ENCODE results near the gene CRYBB1.
A peak's percentile ranks its signal among the peaks of the same experiment; 100 is the strongest.

Gene CRYBB1

GRCh38 chr22:26617271-26618199 lies at the start of gene CRYBB1:
Gene CRYBB1, minus strand, starts transcription at chr22:26618027. Its CDS starts 1,708 bp downstream, at chr22:26616319.
- no peak for DNase-seq

- peak; percentile 12 for DNase-seq
These were observed 49.3 kb upstream of the CRYBB1 start for GRCh38 chr22:26667140-26667539.

- DNase-seq: no peak
These were observed 48.0 kb upstream of the CRYBB1 start for GRCh38 chr22:26665813-26666231.

GRCh38 chr22:26663374-26663923 lies 45.6 kb upstream of the CRYBB1 start:
- no peak for DNase-seq

- DNase-seq: no peak
These were observed 44.3 kb upstream of the CRYBB1 start for GRCh38 chr22:26662160-26662559.

GRCh38 chr22:26660961-26661578 lies 43.2 kb upstream of the CRYBB1 start:
- no peak for DNase-seq

- DNase-seq: no peak
These were observed 42.5 kb upstream of the CRYBB1 start for GRCh38 chr22:26660356-26660755.

GRCh38 chr22:26658671-26659478 lies 41.0 kb upstream of the CRYBB1 start:
- peak; percentile 81 for DNase-seq

GRCh38 chr22:26658161-26658560 lies 40.3 kb upstream of the CRYBB1 start:
- DNase-seq: no peak

- no peak for DNase-seq
These were observed 39.3 kb upstream of the CRYBB1 start, which contains the start of gene MIAT for GRCh38 chr22:26656891-26657851. Gene MIAT, plus strand, starts transcription at chr22:26657588.

GRCh38 chr22:26651815-26652214 lies 34.0 kb upstream of the CRYBB1 start:
- DNase-seq: no peak

GRCh38 chr22:26650722-26651421 lies 33.0 kb upstream of the CRYBB1 start:
- no peak for DNase-seq

- no peak for DNase-seq
These were observed 30.9 kb upstream of the CRYBB1 start for GRCh38 chr22:26648528-26649388.

GRCh38 chr22:26648011-26648497 lies 30.2 kb upstream of the CRYBB1 start:
- DNase-seq: no peak

- DNase-seq: no peak
These were observed 28.3 kb upstream of the CRYBB1 start for GRCh38 chr22:26646158-26646557.

- DNase-seq: no peak
These were observed 25.7 kb upstream of the CRYBB1 start for GRCh38 chr22:26643418-26644100.

- DNase-seq: no peak
These were observed 24.9 kb upstream of the CRYBB1 start for GRCh38 chr22:26642465-26643417.

- DNase-seq: no peak
These were observed 18.5 kb upstream of the CRYBB1 start for GRCh38 chr22:26636296-26636695.

Measured in NCI-H1694 (cell line).